GM19467 (cell line): ENCODE results near the gene HOXC9.
"Not testable (repeated sequence)": the region's sequence is repeated elsewhere in the genome, so short reads cannot be mapped to it uniquely, and the experiment has no call there.

ENCODE experiments used
- ATAC-seq: cut with Tn5 transposase; IDR thresholded peaks from one replicate; pipeline ENCODE4 v1.9.1; 2021; ENCODE audit warnings: mild to moderate bottlenecking, moderate library complexity; ENCODE audit not compliant: unreplicated experiment

The HOXC9 gene

DNA sequence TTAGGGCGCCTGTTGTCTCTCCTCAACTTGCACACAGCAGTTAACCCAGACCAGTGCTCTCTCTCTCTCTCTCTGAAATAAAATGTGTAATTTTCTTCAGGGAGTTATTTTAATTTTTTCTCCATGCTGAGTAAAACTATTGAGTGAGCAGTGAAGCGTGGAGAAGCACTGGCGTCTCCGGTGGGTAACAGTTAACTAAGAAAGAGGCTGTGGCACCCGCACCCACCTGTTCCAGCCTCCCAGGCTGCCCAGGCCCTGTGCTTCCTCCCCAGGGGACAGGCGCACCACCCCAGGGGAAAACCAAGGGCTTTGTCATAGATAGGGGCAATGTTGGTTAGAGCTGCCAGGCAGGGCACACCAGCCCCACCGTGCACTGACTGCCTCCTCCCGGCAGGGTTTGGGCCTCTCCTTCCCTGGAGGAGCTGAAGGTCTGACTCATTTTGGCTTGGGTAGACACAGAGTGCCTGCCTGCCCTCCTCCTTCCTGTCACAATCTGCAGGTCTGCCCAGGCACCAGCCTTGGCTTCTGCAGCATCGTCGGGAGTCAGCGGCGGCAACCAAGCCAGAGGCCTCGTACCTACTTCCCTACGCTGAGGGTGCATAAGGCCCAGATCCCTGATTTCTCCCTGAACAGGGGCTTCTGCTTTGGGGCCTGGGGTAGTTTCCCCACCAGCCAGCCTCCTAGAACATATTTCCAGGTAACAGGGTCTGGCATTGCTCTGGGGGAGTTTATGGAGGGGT, 36.8 kb downstream of the HOXC9 start:
- no peak for ATAC-seq

GRCh38 chr12:54037360-54038283, 37.7 kb downstream of the HOXC9 start:
- ATAC-seq, result no peak

DNA sequence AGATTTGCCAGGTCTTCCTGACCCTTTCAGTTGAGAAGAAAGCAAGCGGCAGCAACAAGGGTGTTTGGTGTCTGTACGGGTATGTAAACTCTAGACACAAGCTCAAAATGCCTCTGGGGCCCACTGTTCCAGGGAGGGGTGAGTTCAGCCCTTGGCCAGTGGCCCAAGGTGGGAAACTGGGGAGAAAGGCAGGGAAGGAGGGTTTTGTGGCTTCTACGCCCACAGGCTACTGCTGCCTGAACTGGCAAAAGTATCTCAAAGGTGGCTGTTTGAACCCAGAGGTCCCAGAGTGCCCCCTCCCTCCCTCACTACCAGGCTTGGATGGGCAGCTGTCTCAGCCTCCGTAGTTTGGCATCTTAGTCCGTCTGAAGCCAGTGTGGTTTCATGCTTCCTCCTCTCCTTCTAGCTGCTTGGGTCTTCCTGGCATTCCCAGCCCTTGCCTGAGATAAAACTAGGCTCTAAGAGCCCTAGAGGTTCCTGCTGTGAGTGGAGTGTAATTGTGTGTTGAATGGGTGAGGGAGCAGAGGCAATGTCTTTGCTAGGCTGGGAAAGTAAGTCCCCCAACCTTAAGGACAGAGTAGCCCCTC, 38.4 kb downstream of the HOXC9 start:
- ATAC-seq, result no peak

DNA sequence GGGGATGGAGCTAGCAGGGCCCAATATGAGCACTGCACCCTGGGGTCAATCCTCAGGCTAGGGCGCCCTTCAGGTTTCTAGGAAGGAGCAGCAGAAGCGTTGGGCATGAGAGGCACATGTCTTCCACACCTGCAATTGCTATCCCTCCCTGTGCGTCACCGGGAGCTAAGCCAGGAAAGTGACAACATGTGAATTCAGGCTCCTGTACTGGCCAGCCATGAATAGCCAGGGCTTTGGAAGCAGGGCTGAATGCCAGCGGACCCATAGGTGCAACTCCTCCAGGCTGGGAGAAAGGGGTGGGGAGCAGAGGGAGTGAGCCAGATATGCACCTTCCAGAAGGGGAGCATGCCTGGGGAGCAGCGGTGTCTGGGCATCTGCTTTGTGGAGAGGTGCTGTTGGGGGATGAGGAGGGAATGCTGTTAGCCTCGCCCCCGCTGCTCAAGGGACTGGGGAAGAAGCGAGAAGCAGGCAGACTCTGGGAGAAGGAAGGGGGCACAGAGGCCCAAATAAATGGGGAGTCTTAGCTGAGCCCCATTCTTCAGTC, 39.0 kb downstream of the HOXC9 start:
- ATAC-seq, result no peak

- no peak for ATAC-seq
These were observed 39.6 kb downstream of the HOXC9 start for GRCh38 chr12:54039417-54040147.

DNA sequence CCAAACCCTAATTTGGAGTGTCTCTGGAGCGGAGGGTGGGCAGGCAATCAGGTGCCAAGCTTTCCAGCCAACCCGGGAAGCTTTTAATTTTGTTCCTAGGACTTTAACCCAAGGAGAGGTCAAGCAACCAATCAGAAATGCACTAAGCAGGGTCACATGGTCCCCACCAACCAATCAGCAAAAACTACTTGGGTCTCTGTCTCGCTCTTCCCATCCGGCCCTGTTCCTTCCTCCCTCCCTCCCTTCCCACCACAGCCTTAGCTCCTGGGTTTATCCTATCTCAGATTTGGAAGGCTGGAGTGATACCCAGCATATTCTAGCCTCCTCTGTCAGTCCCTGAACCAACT, 40.2 kb downstream of the HOXC9 start:
- ATAC-seq, result no peak

DNA sequence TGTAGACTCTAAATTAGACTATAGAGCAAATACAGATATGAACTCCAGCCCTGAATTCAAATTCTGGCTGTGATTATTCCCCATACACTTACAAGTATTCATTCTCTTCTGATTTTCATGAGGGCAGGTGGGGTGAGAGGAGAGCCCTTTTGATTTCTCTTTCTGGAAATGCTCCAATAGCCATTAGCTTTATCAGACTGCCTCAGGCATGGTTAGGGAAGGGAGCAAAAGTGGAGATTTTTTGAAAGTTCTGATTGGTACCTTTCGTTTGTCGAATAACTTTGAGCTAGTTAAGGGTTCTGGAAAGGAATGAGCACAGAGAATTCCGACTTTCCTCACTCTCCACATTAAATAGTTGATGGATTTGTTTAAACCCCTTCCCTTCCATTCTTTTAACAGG, 40.7 kb downstream of the HOXC9 start:
- ATAC-seq, result no peak

DNA sequence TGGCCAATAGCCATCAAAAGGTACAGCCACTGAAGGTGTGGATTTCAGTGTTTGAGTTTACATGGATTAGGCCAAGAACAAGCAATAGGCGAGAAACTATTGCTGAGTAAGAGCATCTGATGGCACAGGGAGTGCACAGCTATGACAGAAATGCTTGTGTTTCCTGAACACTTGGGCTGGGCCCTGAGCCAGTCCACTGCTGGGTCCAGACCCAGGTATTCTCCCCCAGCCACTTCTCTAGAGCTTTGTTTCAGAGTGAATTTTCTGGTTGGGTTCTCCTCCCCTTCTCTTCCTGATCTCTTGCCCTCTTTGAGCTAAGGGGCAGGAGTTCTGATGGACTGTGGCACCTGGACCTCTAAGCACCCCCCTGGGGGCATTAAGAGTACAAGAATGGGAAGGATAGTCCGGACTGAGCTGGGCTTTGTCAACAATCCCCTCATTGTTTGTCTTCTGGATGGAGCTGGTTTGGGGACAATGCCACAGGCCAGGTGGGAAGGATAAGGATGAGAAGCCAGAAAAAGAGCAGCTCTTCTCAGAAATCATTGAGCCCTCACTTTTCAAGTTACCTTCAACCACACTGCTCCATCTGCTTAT, 41.2 kb downstream of the HOXC9 start:
- no peak for ATAC-seq

DNA sequence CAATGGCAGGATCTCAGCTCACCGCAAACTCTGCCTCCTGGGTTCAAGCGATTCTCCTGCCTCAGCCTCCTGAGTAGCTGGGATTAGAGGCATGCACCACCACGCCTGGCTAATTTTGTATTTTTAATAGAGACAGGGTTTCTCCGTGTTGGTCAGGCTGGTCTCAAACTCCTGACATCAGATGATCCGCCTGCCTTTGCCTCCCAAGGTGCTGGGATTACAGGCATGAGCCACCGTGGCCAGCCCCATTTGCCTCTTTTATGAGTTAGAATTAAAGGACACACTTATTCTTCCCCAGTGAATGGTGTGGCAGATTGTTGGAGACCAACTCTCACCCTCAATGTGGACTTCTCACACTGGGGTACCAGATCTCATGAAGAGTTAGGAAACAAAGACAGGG, 42.1 kb downstream of the HOXC9 start:
- not testable (repeated sequence) for ATAC-seq

DNA sequence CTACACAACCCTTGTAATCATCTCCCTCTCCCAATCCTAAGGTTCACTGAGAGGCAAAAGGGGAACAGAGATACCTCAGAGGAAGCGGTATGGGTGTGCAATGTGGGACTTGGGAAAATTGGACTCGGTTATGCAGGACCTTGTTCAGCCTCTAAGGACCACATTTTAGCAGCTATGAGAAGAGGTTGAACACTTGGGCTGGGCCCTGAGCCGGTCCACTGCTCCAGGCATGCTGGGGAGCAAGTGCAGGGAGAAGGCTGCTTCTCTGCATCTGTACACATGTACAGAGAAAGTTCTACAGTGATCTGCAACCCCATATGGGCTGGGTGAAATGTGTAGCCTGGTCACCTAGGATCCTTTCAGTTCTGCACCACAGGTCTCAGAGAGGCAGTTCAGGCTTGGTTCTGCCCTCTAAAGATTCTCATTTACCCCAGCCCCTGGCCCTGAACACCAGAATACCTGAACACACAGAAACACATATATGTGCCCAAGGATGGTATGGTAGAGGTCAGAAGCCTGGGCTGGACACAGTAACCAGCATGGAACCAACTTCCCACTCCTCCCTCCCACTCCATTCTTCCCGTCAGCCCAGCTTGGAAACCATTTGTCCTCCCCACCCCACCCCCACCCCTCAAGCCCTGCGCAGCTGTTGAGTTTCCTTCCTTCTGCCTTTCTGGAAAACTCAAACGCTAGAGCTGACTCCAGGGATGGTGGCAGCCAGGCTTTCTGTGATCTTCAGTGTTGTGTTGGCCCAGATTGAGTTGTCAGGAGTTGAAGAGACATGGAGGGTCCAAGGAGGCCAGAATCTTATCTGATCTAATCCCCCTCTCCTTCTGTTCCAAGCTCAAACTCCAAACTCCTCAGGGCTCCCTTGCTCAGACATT, 43.3 kb downstream of the HOXC9 start:
- ATAC-seq, result no peak

- ATAC-seq, result no peak
These were observed 44.6 kb downstream of the HOXC9 start for GRCh38 chr12:54044425-54045103.

- no peak for ATAC-seq
These were observed 45.4 kb downstream of the HOXC9 start for GRCh38 chr12:54045401-54045800.

- no peak for ATAC-seq
These were observed 46.0 kb downstream of the HOXC9 start for GRCh38 chr12:54045868-54046521.

DNA sequence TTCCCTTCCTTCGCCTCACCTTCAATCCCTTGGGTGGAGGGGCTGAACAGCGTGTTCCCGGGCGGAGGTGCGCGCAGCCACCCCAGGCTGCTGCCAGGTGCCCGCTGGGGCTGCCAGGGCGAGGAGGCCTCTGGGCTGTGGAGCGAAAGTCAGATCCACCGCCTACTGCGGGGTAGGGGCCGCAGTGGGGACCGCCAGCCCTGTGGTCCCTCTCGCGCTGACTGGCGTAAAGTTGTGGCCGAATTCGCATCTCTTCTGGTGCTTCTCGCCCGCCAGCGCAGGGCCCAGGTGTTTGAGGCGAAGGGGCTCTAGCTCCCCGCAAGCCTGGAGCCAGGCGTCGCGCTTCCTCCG, 46.8 kb downstream of the HOXC9 start:
- no peak for ATAC-seq

DNA sequence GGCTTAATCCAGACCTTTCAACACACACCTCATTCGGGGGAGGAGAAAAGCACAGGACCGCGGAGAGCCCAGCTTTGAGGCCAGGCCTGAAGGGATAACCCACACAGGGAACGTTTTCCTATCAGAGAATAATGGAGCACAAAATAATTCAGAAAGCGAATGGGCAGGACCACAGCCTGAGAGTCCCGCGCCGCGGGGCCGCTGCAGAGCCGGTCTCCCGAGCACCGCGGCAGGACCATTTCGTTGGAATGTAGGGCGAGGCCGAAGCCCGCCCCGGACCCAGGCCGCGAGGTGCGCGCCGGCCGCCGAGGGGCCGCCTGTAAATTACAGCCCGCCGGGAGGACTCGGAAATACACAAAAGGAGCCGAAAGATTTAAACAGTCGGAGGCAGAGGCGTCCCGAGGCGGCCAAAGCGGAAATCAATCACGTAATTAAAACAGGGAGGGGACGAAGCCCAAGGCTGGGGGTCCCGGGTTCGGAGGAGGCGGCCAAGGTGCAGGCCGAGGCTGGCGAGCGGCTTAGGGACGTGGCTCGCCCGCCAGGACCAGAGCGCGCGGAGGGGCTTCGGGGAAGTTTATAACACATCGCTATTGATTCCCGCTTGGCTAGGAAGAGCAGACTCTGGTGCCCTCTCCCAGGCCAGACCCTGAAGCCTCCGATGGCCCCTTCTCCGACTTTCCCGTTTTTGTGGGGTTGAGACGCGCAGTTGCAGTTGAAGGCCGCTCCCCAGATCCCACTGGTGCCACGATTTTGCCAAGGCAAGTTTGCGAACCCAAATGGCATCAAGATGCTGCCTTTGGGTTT, 47.4 kb downstream of the HOXC9 start:
- ATAC-seq, result no peak

GRCh38 chr12:54047964-54048303, 48.0 kb downstream of the HOXC9 start:
- no peak for ATAC-seq

GRCh38 chr12:54048406-54049093, 48.6 kb downstream of the HOXC9 start:
- no peak for ATAC-seq
